Parathyroid adenoma (tissue), 2 donors: ENCODE data around the gene MTCH1.

Source experiments
- H2AFZ ChIP-seq: fragments of 300-600 bp; sonication (generic); one replicate; pipeline ENCODE4 v1.7.0; 2017; ENCODE audit warnings: antibody characterized with exemption, mild to moderate bottlenecking
- H3K27ac ChIP-seq: fragments of 300-600 bp; sonication (generic); one replicate; pipeline ENCODE4 v1.7.0; 2017
- H3K27me3 ChIP-seq: fragments of 300-600 bp; sonication (generic); one replicate; pipeline ENCODE4 v1.7.0; 2017; ENCODE audit warnings: low read length; ENCODE audit not compliant: control insufficient read depth, insufficient read depth
- H3K36me3 ChIP-seq: fragments of 300-600 bp; sonication (generic); one replicate; pipeline ENCODE4 v1.7.0; 2017; ENCODE audit warnings: low read length; ENCODE audit not compliant: control insufficient read depth, insufficient read depth
- H3K4me1 ChIP-seq: fragments of 300-600 bp; sonication (generic); one replicate; pipeline ENCODE4 v1.7.0; 2017; ENCODE audit warnings: control low read depth
- H3K4me2 ChIP-seq: fragments of 300-600 bp; sonication (generic); one replicate; pipeline ENCODE4 v1.7.0; 2017; ENCODE audit warnings: low read length
- H3K4me3 ChIP-seq: fragments of 300-600 bp; sonication (generic); one replicate; pipeline ENCODE4 v1.7.0; 2017; ENCODE audit warnings: low read depth, low read length
- H3K79me2 ChIP-seq: fragments of 300-600 bp; sonication (generic); one replicate; pipeline ENCODE4 v1.7.0; 2017; ENCODE audit warnings: control low read depth
- H3K9ac ChIP-seq: fragments of 300-600 bp; sonication (generic); one replicate; pipeline ENCODE4 v1.7.0; 2017; ENCODE audit warnings: mild to moderate bottlenecking
- H3K9me3 ChIP-seq: fragments of 300-600 bp; sonication (generic); one replicate; pipeline ENCODE4 v1.7.0; 2017; ENCODE audit warnings: low read length; ENCODE audit not compliant: control insufficient read depth
- CTCF ChIP-seq: fragments of 300-600 bp; sonication (generic); IDR thresholded peaks from one replicate; pipeline ENCODE4 v1.7.0; 2017; ENCODE audit warnings: antibody characterized with exemption, mild to moderate bottlenecking
- donor health status: primary hyperparathyroidism.

Gene MTCH1

GRCh38 chr6:37013516-37014491 lies 27.8 kb upstream of the MTCH1 start:
- TF ChIP-seq CTCF, result no peak
- Histone ChIP-seq H3K27me3 (no peaks in the 10 kb centered on the region), H3K4me3 (no peak overlapping the region), H3K27ac (no peak overlapping the region), H3K4me1 (peaks cover 6% of the 10 kb centered on the region), H3K79me2 (peaks cover 2% of the 10 kb centered on the region), H3K36me3 (no peaks in the 10 kb centered on the region), H3K4me2 (no peak overlapping the region), H2AFZ (no peak overlapping the region), H3K9me3 (no peaks in the 10 kb centered on the region), H3K9ac (no peak overlapping the region)

- Histone ChIP-seq H3K27ac (no peak overlapping the region), H3K79me2 (no peaks in the 10 kb centered on the region), H3K9ac (no peak overlapping the region), H3K4me1 (no peaks in the 10 kb centered on the region), H3K4me2 (no peak overlapping the region), H3K27me3 (no peaks in the 10 kb centered on the region), H3K4me3 (no peak overlapping the region), H2AFZ (no peak overlapping the region), H3K36me3 (no peaks in the 10 kb centered on the region), H3K9me3 (no peaks in the 10 kb centered on the region)
- no peak for TF ChIP-seq CTCF
Observed at GRCh38 chr6:37011656-37012378, 25.8 kb upstream of the MTCH1 start.

GRCh38 chr6:37010402-37010892 lies 24.5 kb upstream of the MTCH1 start:
- no peak overlapping the region for H3K4me3 ChIP-seq
- no peaks in the 10 kb centered on the region for H3K9me3 ChIP-seq

More at GRCh38 chr6:37010402-37010892, 24.5 kb upstream of the MTCH1 start:
- H3K27me3 ChIP-seq, result no peaks in the 10 kb centered on the region
- no peak overlapping the region for H3K9ac ChIP-seq
- no peaks in the 10 kb centered on the region for H3K36me3 ChIP-seq
- no peak overlapping the region for H3K27ac ChIP-seq
- H3K4me1 ChIP-seq, result no peaks in the 10 kb centered on the region
- no peaks in the 10 kb centered on the region for H3K79me2 ChIP-seq
- H2AFZ ChIP-seq, result no peak overlapping the region
- no peak overlapping the region for H3K4me2 ChIP-seq
- no peak for TF ChIP-seq CTCF
